Suprapubic skin (tissue), 4 donors: ENCODE results near the gene LINGO1.

Experiments
- CTCF ChIP-seq, 2 donors: fragments of 200-600 bp in 1 of 2; fragments of 450-650 bp in 1 of 2; sonication (generic) in 1 of 2; IDR thresholded peaks; one replicate each; pipeline ENCODE4 v1.5.1; 2016 to 2019; ENCODE audit warnings: antibody characterized with exemption in 2 of 2, mild to moderate bottlenecking in 1 of 2, moderate library complexity in 1 of 2
- EP300 ChIP-seq: sonication (generic); formaldehyde crosslinking; IDR thresholded peaks from one replicate; pipeline ENCODE4 v1.6.1; 2017; ENCODE audit warnings: antibody characterized with exemption
- POLR2A ChIP-seq, 2 donors: fragments of 450-650 bp; IDR thresholded peaks; one replicate each; pipeline ENCODE4 v1.6.1; 2017; ENCODE audit warnings: antibody characterized with exemption in 2 of 2, mild to moderate bottlenecking in 2 of 2, moderate library complexity in 2 of 2
- POLR2AphosphoS5 ChIP-seq, 3 donors: sonication (generic); formaldehyde crosslinking; IDR thresholded peaks; one replicate each; pipeline ENCODE4 v1.6.1; 2017; ENCODE audit warnings: antibody characterized with exemption in 3 of 3

DNA sequence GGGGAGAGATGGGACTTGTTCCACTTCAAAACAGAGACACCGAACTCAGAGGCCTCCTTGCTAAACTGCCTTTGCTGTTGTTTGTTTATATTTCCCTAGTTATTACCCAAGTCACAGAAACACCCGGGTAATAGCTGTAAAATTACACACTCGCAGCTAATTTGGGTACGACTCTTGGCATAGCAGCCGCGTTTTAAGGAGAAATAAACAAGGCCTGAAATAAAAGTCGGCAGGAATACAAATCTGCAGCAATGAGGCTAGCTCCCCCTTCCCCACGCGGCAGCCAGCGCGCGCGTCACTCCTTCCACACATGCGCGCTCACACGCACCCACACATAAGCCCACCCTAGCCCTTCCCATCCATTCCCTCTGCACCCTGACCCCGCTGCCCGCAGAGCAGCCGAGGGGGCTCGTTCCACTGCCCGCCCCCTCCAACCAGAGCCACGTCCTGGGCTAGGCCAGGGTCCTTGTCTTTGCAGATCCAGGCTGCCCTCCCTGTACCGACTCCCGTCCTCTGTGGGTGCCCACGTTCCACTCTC is 67.3 kb downstream of the LINGO1 start:
- no peak for TF ChIP-seq POLR2A (IDR thresholded peaks at IDR 0.05)
- no peak for TF ChIP-seq CTCF (IDR thresholded peaks at IDR 0.05)
- no peak for TF ChIP-seq EP300
- no peak for TF ChIP-seq POLR2AphosphoS5 (IDR thresholded peaks at IDR 0.05)
